ENCODE results near the gene WNT7A. TPM values are rescaled to one million over a fixed set of nuclear protein-coding genes. Genes with fewer than 3 reads are reported as not detected.

WNT7A gene
- total RNA-seq, 3 donors from 2014 or later: not detected

DNA sequence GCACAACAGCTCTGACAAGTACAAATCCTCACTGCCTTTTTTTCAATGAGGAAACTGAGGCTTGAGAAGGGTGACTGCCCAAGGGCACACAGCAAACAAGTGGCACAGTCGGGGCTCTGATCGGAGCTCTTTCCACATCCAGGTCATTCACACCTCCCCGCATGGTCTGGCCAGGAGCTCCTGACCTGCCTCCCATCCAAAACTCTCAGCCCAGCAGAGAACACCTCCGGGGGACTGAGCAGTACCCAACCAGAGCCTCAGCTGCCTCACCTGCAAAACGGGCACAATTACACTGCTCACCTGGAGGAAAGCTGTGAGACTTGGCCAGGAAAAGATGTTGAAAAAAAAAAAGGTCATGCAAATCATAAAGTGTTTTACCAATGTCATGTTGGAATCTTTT lies 36.5 kb downstream of the WNT7A start:
- intact Hi-C loops (cut with DNase I; ENCODE audit: low total_unique reads): no loop called here
- no peak overlapping the region for H3K27ac ChIP-seq
- H3K4me1 ChIP-seq: no peaks in the 10 kb centered on the region
- H3K27me3 ChIP-seq: peaks cover 0 to 18% of the 10 kb centered on the region in 2 donors
- no peak overlapping the region for H3K4me3 ChIP-seq
- no peaks in the 10 kb centered on the region for H3K9me3 ChIP-seq
- DNase-seq (ENCODE audit: low spot score in 2 of 2): no peak
- no peak for TF ChIP-seq POLR2A (IDR thresholded peaks at IDR 0.05)
- TF ChIP-seq CTCF (IDR thresholded peaks at IDR 0.05): no peak
- TF ChIP-seq POLR2AphosphoS5 (IDR thresholded peaks at IDR 0.05): no peak
- H3K36me3 ChIP-seq: no peaks in the 10 kb centered on the region

GRCh38 chr3:13842226-13842625 lies 37.6 kb downstream of the WNT7A start:
- H3K9me3 ChIP-seq: no peaks in the 10 kb centered on the region
- H3K4me1 ChIP-seq: no peaks in the 10 kb centered on the region
- H3K27ac ChIP-seq: no peak overlapping the region
- H3K4me3 ChIP-seq: no peak overlapping the region
- peaks cover 0 to 18% of the 10 kb centered on the region in 2 donors for H3K27me3 ChIP-seq
- intact Hi-C loops (cut with DNase I; ENCODE audit: low total_unique reads): no loop called here
- DNase-seq (ENCODE audit: low spot score in 2 of 2): no peak
- TF ChIP-seq POLR2AphosphoS5 (IDR thresholded peaks at IDR 0.05) (no peak), POLR2A (IDR thresholded peaks at IDR 0.05) (no peak), CTCF (IDR thresholded peaks at IDR 0.05) (no peak)
- no peaks in the 10 kb centered on the region for H3K36me3 ChIP-seq

- intact Hi-C loops (cut with DNase I; ENCODE audit: low total_unique reads): no loop called here
- Histone ChIP-seq H3K9me3 (no peaks in the 10 kb centered on the region), H3K36me3 (no peaks in the 10 kb centered on the region), H3K4me1 (no peaks in the 10 kb centered on the region), H3K27me3 (peaks cover 0 to 18% of the 10 kb centered on the region in 2 donors), H3K27ac (no peak overlapping the region), H3K4me3 (no peak overlapping the region)
- no peak for DNase-seq (ENCODE audit: low spot score in 2 of 2)
- no peak for TF ChIP-seq CTCF (IDR thresholded peaks at IDR 0.05)
- no peak for TF ChIP-seq POLR2A (IDR thresholded peaks at IDR 0.05)
- TF ChIP-seq POLR2AphosphoS5 (IDR thresholded peaks at IDR 0.05): no peak
These were observed 38.0 kb downstream of the WNT7A start for GRCh38 chr3:13841826-13842225.

- Histone ChIP-seq H3K4me1 (no peaks in the 10 kb centered on the region), H3K27ac (no peak overlapping the region), H3K4me3 (no peak overlapping the region), H3K27me3 (peaks cover 0 to 18% of the 10 kb centered on the region in 2 donors), H3K9me3 (no peaks in the 10 kb centered on the region), H3K36me3 (no peaks in the 10 kb centered on the region)
- intact Hi-C loops (cut with DNase I; ENCODE audit: low total_unique reads): no loop called here
- no peak for DNase-seq (ENCODE audit: low spot score in 2 of 2)
- no peak for TF ChIP-seq CTCF (IDR thresholded peaks at IDR 0.05)
- no peak for TF ChIP-seq POLR2AphosphoS5 (IDR thresholded peaks at IDR 0.05)
- no peak for TF ChIP-seq POLR2A (IDR thresholded peaks at IDR 0.05)
These were observed 38.7 kb downstream of the WNT7A start for GRCh38 chr3:13841141-13841540.

- TF ChIP-seq POLR2AphosphoS5 (IDR thresholded peaks at IDR 0.05) (no peak), POLR2A (IDR thresholded peaks at IDR 0.05) (no peak), CTCF (IDR thresholded peaks at IDR 0.05) (no peak)
These were observed 39.4 kb downstream of the WNT7A start for GRCh38 chr3:13840456-13840855.

More at GRCh38 chr3:13840456-13840855, 39.4 kb downstream of the WNT7A start:
- no peak overlapping the region for H3K27ac ChIP-seq
- no peaks in the 10 kb centered on the region for H3K4me1 ChIP-seq
- DNase-seq (ENCODE audit: low spot score in 2 of 2): no peak
- H3K36me3 ChIP-seq: no peaks in the 10 kb centered on the region
- peaks cover 0 to 20% of the 10 kb centered on the region in 2 donors for H3K27me3 ChIP-seq
- no peak overlapping the region for H3K4me3 ChIP-seq
- intact Hi-C loops (cut with DNase I; ENCODE audit: low total_unique reads): no loop called here
- H3K9me3 ChIP-seq: no peaks in the 10 kb centered on the region

All from breast epithelium (tissue), 4 donors.